Effector memory CD4-positive, alpha-beta T cell (primary cell): ENCODE data around the gene AIRE.
A peak's percentile ranks its signal among the peaks of the same experiment; 100 is the strongest.

Experiments used
- DNase-seq, 3 donors: peaks; one replicate each; pipeline ENCODE4 v3.0.0-alpha.2; 2020
- H3K27ac ChIP-seq: 2 replicates; pipeline ENCODE4 v1.7.0; 2013; ENCODE audit warnings: mild to moderate bottlenecking, low read length, moderate library complexity; ENCODE audit not compliant: insufficient read depth, poor library complexity, severe bottlenecking
- H3K27me3 ChIP-seq: replicated peaks from 2 replicates; pipeline ENCODE4 v1.7.0; 2013; ENCODE audit warnings: mild to moderate bottlenecking, low read length; ENCODE audit not compliant: insufficient read depth, control insufficient read depth, poor library complexity, severe bottlenecking
- H3K36me3 ChIP-seq: 2 replicates; pipeline ENCODE4 v1.7.0; 2013; ENCODE audit warnings: mild to moderate bottlenecking, low read length, moderate library complexity; ENCODE audit not compliant: control insufficient read depth, insufficient read depth
- H3K4me1 ChIP-seq: 2 replicates; pipeline ENCODE4 v1.7.0; 2013; ENCODE audit warnings: low read length, mild to moderate bottlenecking; ENCODE audit not compliant: control insufficient read depth, insufficient read depth, poor library complexity, severe bottlenecking
- H3K4me3 ChIP-seq: 2 replicates; pipeline ENCODE4 v1.7.0; 2013; ENCODE audit warnings: low read length, low read depth, mild to moderate bottlenecking; ENCODE audit not compliant: insufficient read depth, poor library complexity, severe bottlenecking
- H3K9me3 ChIP-seq: 2 replicates; pipeline ENCODE4 v1.7.0; 2013; ENCODE audit warnings: mild to moderate bottlenecking, low read length, moderate library complexity; ENCODE audit not compliant: control insufficient read depth

The AIRE gene

GRCh38 chr21:44291936-44292811 lies 6.5 kb downstream of the AIRE start:
- DNase-seq: no peak
- peak overlapping the region; percentile 13 for H3K4me3 ChIP-seq
- no peak overlapping the region for H3K27ac ChIP-seq
- H3K36me3 ChIP-seq: no peaks in the 10 kb centered on the region
- peaks cover 24% of the 10 kb centered on the region for H3K4me1 ChIP-seq
- no peaks in the 10 kb centered on the region for H3K9me3 ChIP-seq
- H3K27me3 ChIP-seq: no peaks in the 10 kb centered on the region

- no peak for DNase-seq
- Histone ChIP-seq H3K4me3 (peak overlapping the region; percentile 13), H3K4me1 (peaks cover 31% of the 10 kb centered on the region), H3K36me3 (no peaks in the 10 kb centered on the region), H3K27me3 (no peaks in the 10 kb centered on the region), H3K9me3 (no peaks in the 10 kb centered on the region), H3K27ac (no peak overlapping the region)
These were observed 7.1 kb downstream of the AIRE start for GRCh38 chr21:44292812-44293195.

GRCh38 chr21:44293551-44294231 lies 8.0 kb downstream of the AIRE start:
- Histone ChIP-seq H3K27me3 (no peaks in the 10 kb centered on the region), H3K4me3 (peak overlapping the region; percentile 8)
- DNase-seq: peak in 2 of 3 donors; percentile 19 to 36

DNA sequence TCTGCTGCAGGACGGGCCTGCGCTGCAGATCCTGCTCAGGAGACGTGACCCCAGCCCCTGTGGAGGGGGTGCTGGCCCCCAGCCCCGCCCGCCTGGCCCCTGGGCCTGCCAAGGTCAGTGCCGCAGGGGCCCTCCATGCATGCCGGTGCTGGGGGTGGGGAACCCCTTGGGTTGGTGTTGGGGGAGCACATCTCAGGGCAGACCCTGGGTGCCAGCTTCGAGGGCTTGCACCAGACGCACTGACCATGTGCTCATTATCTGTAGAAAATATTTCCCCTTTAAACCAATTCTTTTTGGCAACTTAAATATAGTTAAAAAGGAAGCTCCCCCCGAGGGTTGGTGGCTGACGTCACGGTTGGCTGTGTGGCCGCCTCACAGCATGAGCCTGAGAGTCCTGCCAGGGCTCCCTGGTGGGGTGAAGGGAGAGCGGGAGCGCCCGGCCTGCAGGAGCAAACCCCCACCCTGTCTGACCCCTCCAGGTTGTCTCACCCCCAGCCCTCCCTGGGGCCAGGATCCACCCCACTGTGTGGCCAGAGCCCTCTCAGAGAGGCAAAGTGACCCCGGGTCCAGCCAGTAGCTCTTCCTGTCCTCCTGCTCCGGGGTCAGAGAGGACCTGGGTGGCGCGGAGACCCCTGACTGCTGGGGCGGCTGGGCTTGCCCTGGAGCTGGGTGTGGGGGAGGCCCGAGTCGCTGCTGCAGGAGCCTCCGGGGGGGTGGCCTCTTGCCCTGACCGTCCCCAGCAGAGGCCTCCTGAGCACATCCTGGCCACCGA lies 8.9 kb downstream of the AIRE start:
- Histone ChIP-seq H3K36me3 (no peaks in the 10 kb centered on the region), H3K27ac (peak overlapping the region; percentile 13), H3K4me3 (no peak overlapping the region), H3K9me3 (no peaks in the 10 kb centered on the region), H3K4me1 (peaks cover 36% of the 10 kb centered on the region), H3K27me3 (no peaks in the 10 kb centered on the region)
- no peak for DNase-seq

More at GRCh38 chr21:44293551-44294231, 8.0 kb downstream of the AIRE start:
- Histone ChIP-seq H3K4me1 (peaks cover 36% of the 10 kb centered on the region), H3K9me3 (no peaks in the 10 kb centered on the region), H3K27ac (peak overlapping the region; percentile 22), H3K36me3 (no peaks in the 10 kb centered on the region)

DNA sequence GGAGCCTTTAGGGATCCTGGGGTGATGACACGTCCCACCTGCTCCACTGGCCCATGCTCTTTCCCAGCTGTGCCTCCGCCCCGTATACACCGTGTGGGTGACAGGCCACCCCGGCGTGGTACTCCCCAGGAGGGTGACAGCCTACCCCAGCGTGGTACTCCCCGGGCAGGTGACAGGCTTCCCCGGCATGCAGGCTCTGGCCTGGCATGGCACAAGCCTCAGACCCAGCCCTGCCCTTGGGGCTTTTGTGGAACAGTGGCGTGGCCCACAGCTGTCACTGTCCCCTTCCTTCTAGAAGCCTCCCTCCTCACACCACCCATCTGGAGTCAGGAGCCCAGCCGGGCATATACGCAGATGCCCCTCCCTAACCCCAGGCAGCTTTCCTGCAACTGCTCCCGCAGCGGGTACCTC lies 9.5 kb downstream of the AIRE start:
- peaks cover 36% of the 10 kb centered on the region for H3K4me1 ChIP-seq
- H3K4me3 ChIP-seq: no peak overlapping the region
- H3K27me3 ChIP-seq: no peaks in the 10 kb centered on the region
- DNase-seq: no peak
- peak overlapping the region; percentile 13 for H3K27ac ChIP-seq
- H3K36me3 ChIP-seq: no peaks in the 10 kb centered on the region
- H3K9me3 ChIP-seq: no peaks in the 10 kb centered on the region

GRCh38 chr21:44295646-44296045 lies 10.0 kb downstream of the AIRE start:
- Histone ChIP-seq H3K4me3 (no peak overlapping the region), H3K36me3 (no peaks in the 10 kb centered on the region), H3K9me3 (no peaks in the 10 kb centered on the region), H3K4me1 (peaks cover 39% of the 10 kb centered on the region), H3K27me3 (no peaks in the 10 kb centered on the region), H3K27ac (peak overlapping the region; percentile 13)
- DNase-seq: no peak

DNA sequence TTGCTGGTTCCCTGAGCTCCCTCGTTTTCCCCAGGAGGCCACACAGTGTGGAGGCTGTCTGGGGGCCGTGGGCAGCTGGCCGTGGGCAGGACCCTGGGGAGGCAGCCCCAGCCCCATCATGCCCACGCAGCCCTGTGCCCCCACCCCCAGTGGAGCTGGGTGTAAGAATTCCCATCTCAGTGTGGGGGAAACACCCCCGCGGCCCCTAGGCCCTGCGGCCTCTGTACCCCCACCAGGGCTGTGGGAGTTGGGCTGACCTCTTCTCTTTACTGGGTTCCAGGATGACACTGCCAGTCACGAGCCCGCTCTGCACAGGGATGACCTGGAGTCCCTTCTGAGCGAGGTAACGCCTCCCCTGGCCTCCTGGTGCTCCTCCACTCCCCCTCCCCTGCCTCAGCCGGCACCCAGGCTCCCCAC lies 10.4 kb downstream of the AIRE start:
- no peaks in the 10 kb centered on the region for H3K36me3 ChIP-seq
- no peaks in the 10 kb centered on the region for H3K9me3 ChIP-seq
- peaks cover 44% of the 10 kb centered on the region for H3K4me1 ChIP-seq
- no peak overlapping the region for H3K4me3 ChIP-seq
- no peak overlapping the region for H3K27ac ChIP-seq
- DNase-seq: no peak
- H3K27me3 ChIP-seq: no peaks in the 10 kb centered on the region

DNA sequence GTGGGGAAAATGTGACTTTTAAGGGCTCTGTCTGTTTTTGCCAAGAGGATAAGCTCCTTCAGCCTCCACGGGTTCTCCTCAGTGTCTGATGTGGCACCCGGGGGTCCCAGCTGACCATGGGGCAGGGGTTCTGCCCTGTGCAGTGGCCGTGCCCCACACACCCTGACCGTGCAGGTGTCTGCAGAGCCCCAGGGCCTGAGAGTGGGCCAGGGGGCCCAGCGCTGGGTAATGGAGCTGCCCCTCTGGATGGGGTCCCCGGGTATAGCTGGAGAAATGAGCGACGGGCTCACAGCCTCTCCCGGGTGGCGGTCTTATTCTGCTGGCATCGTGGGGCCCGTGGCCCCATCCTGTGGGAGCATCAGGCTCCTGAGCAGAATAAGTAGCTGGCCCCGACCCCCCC lies 11.2 kb downstream of the AIRE start:
- Histone ChIP-seq H3K36me3 (no peaks in the 10 kb centered on the region), H3K27ac (no peak overlapping the region), H3K4me1 (peaks cover 52% of the 10 kb centered on the region), H3K27me3 (no peaks in the 10 kb centered on the region), H3K4me3 (no peak overlapping the region), H3K9me3 (no peaks in the 10 kb centered on the region)
- DNase-seq: no peak

DNA sequence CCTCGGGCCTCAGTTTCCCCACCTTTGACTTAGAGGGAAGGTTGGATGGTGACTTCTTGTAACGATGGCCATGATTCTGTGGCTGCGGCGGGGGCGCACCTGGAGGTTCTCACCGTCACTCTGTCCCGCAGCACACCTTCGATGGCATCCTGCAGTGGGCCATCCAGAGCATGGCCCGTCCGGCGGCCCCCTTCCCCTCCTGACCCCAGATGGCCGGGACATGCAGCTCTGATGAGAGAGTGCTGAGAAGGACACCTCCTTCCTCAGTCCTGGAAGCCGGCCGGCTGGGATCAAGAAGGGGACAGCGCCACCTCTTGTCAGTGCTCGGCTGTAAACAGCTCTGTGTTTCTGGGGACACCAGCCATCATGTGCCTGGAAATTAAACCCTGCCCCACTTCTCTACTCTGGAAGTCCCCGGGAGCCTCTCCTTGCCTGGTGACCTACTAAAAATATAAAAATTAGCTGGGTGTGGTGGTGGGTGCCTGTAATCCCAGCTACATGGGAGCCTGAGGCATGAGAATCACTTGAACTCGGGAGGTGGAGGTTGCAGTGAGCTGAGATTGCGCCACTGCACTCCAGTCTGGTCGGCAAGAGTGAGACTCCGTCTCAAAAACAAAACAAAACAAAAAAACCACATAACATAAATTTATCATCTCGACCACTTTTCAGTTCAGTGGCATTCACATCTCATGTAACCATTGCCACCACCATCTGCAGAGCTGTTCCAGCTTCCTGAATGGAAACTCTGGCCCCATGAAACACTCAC lies 12.0 kb downstream of the AIRE start:
- Histone ChIP-seq H3K27me3 (no peaks in the 10 kb centered on the region), H3K4me1 (peaks cover 55% of the 10 kb centered on the region), H3K27ac (peak overlapping the region; percentile 52), H3K9me3 (no peaks in the 10 kb centered on the region), H3K4me3 (peak overlapping the region; percentile 6), H3K36me3 (no peaks in the 10 kb centered on the region)
- peak; percentile 58 to 64 (median 59) for DNase-seq
